ENCODE data around the gene TCF19. TPM values are rescaled to one million over a fixed set of nuclear protein-coding genes. Genes with fewer than 3 reads are reported as not detected.

TCF19 gene
- total and polyA plus RNA-seq, 10 of the 15 experiments (the other 5 are each of a cell fraction or from before 2014, with no cell fraction given): 7.7 to 103 (median 53.3) TPM

- no peak for TF ChIP-seq ZBTB33 (IDR thresholded peaks at IDR 0.05)
- TF ChIP-seq ZNF207 (IDR thresholded peaks at IDR 0.05; ENCODE audit: borderline replicate concordance): no peak
- no peak for TF ChIP-seq EP300 (IDR thresholded peaks at IDR 0.05; ENCODE audit: borderline replicate concordance in 1 of 2, control insufficient read depth in 1 of 2, low read depth in 2 of 2, low read length in 2 of 2)
- peak; percentile 32 to 40 for TF ChIP-seq IKZF2 (IDR thresholded peaks at IDR 0.05)
- TF ChIP-seq NFYB (IDR thresholded peaks at IDR 0.05; ENCODE audit: insufficient read depth, low read depth, low read length): no peak
- no peak for TF ChIP-seq FOS (IDR thresholded peaks at IDR 0.05; ENCODE audit: borderline replicate concordance, extremely low read depth, insufficient read length)
- TF ChIP-seq POLR2AphosphoS5 (IDR thresholded peaks at IDR 0.05; ENCODE audit: low read length): no peak
- no peak for TF ChIP-seq ZNF384 (IDR thresholded peaks at IDR 0.05; ENCODE audit: borderline replicate concordance, low read depth, low read length)
- TF ChIP-seq MYC (IDR thresholded peaks at IDR 0.05; ENCODE audit: insufficient read depth, insufficient read length, insufficient replicate concordance, low read length, severe bottlenecking): no peak
- TF ChIP-seq GATAD2B (conservative IDR thresholded peaks at IDR 0.05; ENCODE audit: low read depth): no peak
- TF ChIP-seq POLR2A (IDR thresholded peaks at IDR 0.05; ENCODE audit: low read depth, low read length): 0 out of 2 replicates have a peak, but pooled peaks have one; percentile 37
- no peak for TF ChIP-seq STAT1 (conservative IDR thresholded peaks at IDR 0.05)
- no peak for TF ChIP-seq BCL11A (IDR thresholded peaks at IDR 0.05; ENCODE audit: low read depth, low read length)
Measured at GRCh38 chr6:31186052-31186734, 27.8 kb downstream of the TCF19 start (continued).

All from GM12878 (cell line).